Stomach (tissue), 9 donors: Measurements from ENCODE around the gene UBE2V1. TPM values are rescaled to one million over a fixed set of nuclear protein-coding genes. Genes with fewer than 3 reads are reported as not detected.
A peak's percentile ranks its signal among the peaks of the same experiment; 100 is the strongest.

ENCODE experiments used
- DNase-seq, 2 donors: peaks; one replicate each; pipeline versions ENCODE4 v3.0.0 to v3.0.0-alpha.2; 2013 to 2019
- H3K27ac ChIP-seq, 5 donors: fragments of 200-600 bp in 4 of 5; sonication (generic) in 4 of 5; one replicate each; pipeline ENCODE4 v1.5.1; 2013 to 2019; ENCODE audit warnings: mild to moderate bottlenecking in 1 of 5, moderate library complexity in 1 of 5
- H3K27me3 ChIP-seq, 3 donors: fragments of 200-600 bp; sonication (generic); one replicate each; pipeline ENCODE4 v1.5.1; 2017 to 2019; ENCODE audit warnings: mixed run types in 1 of 3
- H3K36me3 ChIP-seq, 4 donors: fragments of 200-600 bp; sonication (generic); 1 replicate in 3 of 4; 2 replicates in 1 of 4; pipeline ENCODE4 v1.5.1; 2016 to 2019
- H3K4me1 ChIP-seq, 4 donors: fragments of 200-600 bp; sonication (generic); one replicate each; pipeline ENCODE4 v1.5.1; 2016 to 2019
- H3K4me3 ChIP-seq, 4 donors: fragments of 200-600 bp; sonication (generic) in 3 of 4; one replicate each; pipeline ENCODE4 v1.5.1; 2016 to 2019; ENCODE audit warnings: mild to moderate bottlenecking in 1 of 4
- H3K9me3 ChIP-seq, 4 donors: fragments of 200-600 bp; sonication (generic); one replicate each; pipeline ENCODE4 v1.5.1; 2016 to 2019
- CTCF ChIP-seq, 7 experiments: fragments of 450-650 bp in 4 of 7; fragments of 200-600 bp in 3 of 7; sonication (generic) in 3 of 7; IDR thresholded peaks; one replicate each; pipeline ENCODE4 v1.5.1; 2016 to 2019; ENCODE audit warnings: antibody characterized with exemption in 7 of 7, control low read depth in 2 of 7, mild to moderate bottlenecking in 1 of 7
- EP300 ChIP-seq: sonication (generic); formaldehyde crosslinking; IDR thresholded peaks from one replicate; pipeline ENCODE4 v1.6.1; 2017; ENCODE audit warnings: antibody characterized with exemption
- POLR2A ChIP-seq, 4 donors: fragments of 450-650 bp; IDR thresholded peaks; one replicate each; pipeline ENCODE4 v1.6.1; 2016; ENCODE audit warnings: antibody characterized with exemption in 4 of 4, control low read depth in 2 of 4, mild to moderate bottlenecking in 1 of 4, moderate library complexity in 1 of 4
- POLR2AphosphoS5 ChIP-seq, 3 donors: sonication (generic); formaldehyde crosslinking; IDR thresholded peaks; one replicate each; pipeline ENCODE4 v1.6.1; 2016; ENCODE audit warnings: antibody characterized with exemption in 3 of 3
- WGBS, 5 donors: extraction: QIAGEN DNeasy Blood & Tissue Kit in 3 of 5; methylation state at CpG; one replicate each; pipeline versions ENCODE4 v1.1.5 to v1.1.7; 2013 to 2018; 5-methylcytosine and 5-hydroxymethylcytosine counted together
- intact Hi-C: fragments of 100-400 bp; cut with DNase I; formaldehyde crosslinking; loops from one replicate; pipeline ENCODE4 v1.15.1; 2023; ENCODE audit warnings: low total_unique reads
- polyA plus RNA-seq, 3 donors: library from polyadenylated mRNA; stranded (reverse); fragments of 200-250 nt; gene quantifications; one replicate each; pipeline ENCODE4 v1.2.3, GENCODE V29; 2013
- total RNA-seq, 5 donors: library from RNA; depleted of rRNA; stranded (reverse); fragments of >200 nt; gene quantifications; one replicate each; pipeline versions ENCODE4 v1.1.0 to v1.2.3, GENCODE V29; 2014 to 2016
- donor health status: healthy with polysubstance abuse.
- donor health status: Bipolar disorder and iron deficiency.
- donor health status: healthy.

Gene UBE2V1
- total and polyA plus RNA-seq, 8 donors, result 52.6 to 111 (median 72.5) TPM

GRCh38 chr20:50146732-50147662 is 34.0 kb upstream of the UBE2V1 start:
- Histone ChIP-seq H3K4me1 (peaks cover 55 to 100% (median 88%) of the 10 kb centered on the region in 4 donors), H3K27ac (peak overlapping the region; percentile 47 to 97 (median 74)), H3K9me3 (no peaks in the 10 kb centered on the region), H3K36me3 (peaks cover 13 to 39% (median 27%) of the 10 kb centered on the region in 4 donors), H3K4me3 (peak overlapping the region in 1 of 4 donors; percentile 18), H3K27me3 (no peaks in the 10 kb centered on the region)
- intact Hi-C loops, result no loop called here
- DNase-seq, result peak; percentile 66 to 89
- TF ChIP-seq CTCF (IDR thresholded peaks at IDR 0.05) (no peak), EP300 (no peak), POLR2AphosphoS5 (IDR thresholded peaks at IDR 0.05) (peak in 2 of 3 donors; percentile 63 to 80)
- 24 to 46% (median 36%) methylated on average over 17 of the region's 17 CpGs for WGBS, 5 donors

- WGBS, 5 donors, result 79 to 85% (median 82%) methylated on average over 6 of the region's 6 CpGs
- Histone ChIP-seq H3K4me1 (peaks cover 53 to 100% (median 88%) of the 10 kb centered on the region in 4 donors), H3K27me3 (no peaks in the 10 kb centered on the region), H3K27ac (peak overlapping the region; percentile 9 to 97 (median 74)), H3K36me3 (peaks cover 17 to 47% (median 35%) of the 10 kb centered on the region in 4 donors), H3K9me3 (no peaks in the 10 kb centered on the region), H3K4me3 (peak overlapping the region in 1 of 4 donors; percentile 18)
- DNase-seq, result no peak
- TF ChIP-seq EP300 (no peak), CTCF (IDR thresholded peaks at IDR 0.05) (no peak), POLR2A (IDR thresholded peaks at IDR 0.05) (no peak), POLR2AphosphoS5 (IDR thresholded peaks at IDR 0.05) (no peak)
- intact Hi-C loops, result no loop called here
Measured at GRCh38 chr20:50146214-50146613, 33.3 kb upstream of the UBE2V1 start.

- Histone ChIP-seq H3K36me3 (peaks cover 19 to 53% (median 41%) of the 10 kb centered on the region in 4 donors), H3K4me1 (peaks cover 46 to 100% (median 87%) of the 10 kb centered on the region in 4 donors)
- no peak for DNase-seq
Measured at GRCh38 chr20:50145566-50145965, 32.6 kb upstream of the UBE2V1 start.

More at GRCh38 chr20:50145566-50145965, 32.6 kb upstream of the UBE2V1 start:
- Histone ChIP-seq H3K9me3 (no peaks in the 10 kb centered on the region), H3K4me3 (no peak overlapping the region), H3K27me3 (no peaks in the 10 kb centered on the region), H3K27ac (peak overlapping the region in 4 of 5 donors; percentile 48 to 97 (median 66))
- WGBS, 5 donors, result 89 to 94% (median 91%) methylated on average over 6 of the region's 6 CpGs
- intact Hi-C loops, result no loop called here
- TF ChIP-seq POLR2AphosphoS5 (IDR thresholded peaks at IDR 0.05) (no peak), EP300 (no peak), CTCF (IDR thresholded peaks at IDR 0.05) (no peak), POLR2A (IDR thresholded peaks at IDR 0.05) (no peak)
